Neural crest cell (in vitro differentiated cells): Measurements from ENCODE around the gene EIF1B. TPM values are rescaled to one million over a fixed set of nuclear protein-coding genes. Genes with fewer than 3 reads are reported as not detected.
A peak's percentile ranks its signal among the peaks of the same experiment; 100 is the strongest.

Experiments
- DNase-seq: peaks from one replicate; pipeline ENCODE4 v3.0.0; 2021; ENCODE audit warnings: low read depth, mixed read lengths, low spot score
- H3K27ac Mint-ChIP-seq: one replicate; pipeline ENCODE4 v1.8.0; 2021; ENCODE audit warnings: mild to moderate bottlenecking, mixed read lengths; ENCODE audit not compliant: unreplicated experiment
- H3K27me3 Mint-ChIP-seq: 2 replicates; pipeline ENCODE4 v1.8.0; 2021; ENCODE audit warnings: low read depth, mild to moderate bottlenecking, mixed read lengths
- H3K36me3 Mint-ChIP-seq: 2 replicates; pipeline ENCODE4 v1.8.0; 2021; ENCODE audit warnings: low read depth, mild to moderate bottlenecking, mixed read lengths
- H3K4me1 Mint-ChIP-seq: 2 replicates; pipeline ENCODE4 v1.8.0; 2021; ENCODE audit warnings: mixed read lengths
- H3K4me3 Mint-ChIP-seq: one replicate; pipeline ENCODE4 v1.8.0; 2021; ENCODE audit warnings: mild to moderate bottlenecking, mixed read lengths
- H3K9me3 Mint-ChIP-seq: 2 replicates; pipeline ENCODE4 v1.8.0; 2021; ENCODE audit warnings: mixed read lengths
- total RNA-seq: library from RNA; stranded (reverse); gene quantifications from 2 replicates; pipeline ENCODE4 v1.2.1, GENCODE V29; 2021
- TF ChIP-seq, protein P1 (sequence below): fragments of 200-600 bp; sonication (generic); conservative IDR thresholded peaks from 2 replicates; pipeline ENCODE4 v1.5.0; 2021; ENCODE audit warnings: antibody characterized with exemption, mild to moderate bottlenecking

Gene EIF1B
- total RNA-seq, 1 donor from 2014 or later: 91.3 TPM

GRCh38 chr3:40291471-40291870, 18.0 kb upstream of the EIF1B start:
- Mint-ChIP-seq H3K36me3 (peaks cover 3% of the 10 kb centered on the region), H3K9me3 (no peaks in the 10 kb centered on the region), H3K27ac (no peak overlapping the region), H3K4me1 (peaks cover 37% of the 10 kb centered on the region), H3K4me3 (no peak overlapping the region), H3K27me3 (no peaks in the 10 kb centered on the region)
- DNase-seq: no peak
- TF ChIP-seq, protein P1, sequence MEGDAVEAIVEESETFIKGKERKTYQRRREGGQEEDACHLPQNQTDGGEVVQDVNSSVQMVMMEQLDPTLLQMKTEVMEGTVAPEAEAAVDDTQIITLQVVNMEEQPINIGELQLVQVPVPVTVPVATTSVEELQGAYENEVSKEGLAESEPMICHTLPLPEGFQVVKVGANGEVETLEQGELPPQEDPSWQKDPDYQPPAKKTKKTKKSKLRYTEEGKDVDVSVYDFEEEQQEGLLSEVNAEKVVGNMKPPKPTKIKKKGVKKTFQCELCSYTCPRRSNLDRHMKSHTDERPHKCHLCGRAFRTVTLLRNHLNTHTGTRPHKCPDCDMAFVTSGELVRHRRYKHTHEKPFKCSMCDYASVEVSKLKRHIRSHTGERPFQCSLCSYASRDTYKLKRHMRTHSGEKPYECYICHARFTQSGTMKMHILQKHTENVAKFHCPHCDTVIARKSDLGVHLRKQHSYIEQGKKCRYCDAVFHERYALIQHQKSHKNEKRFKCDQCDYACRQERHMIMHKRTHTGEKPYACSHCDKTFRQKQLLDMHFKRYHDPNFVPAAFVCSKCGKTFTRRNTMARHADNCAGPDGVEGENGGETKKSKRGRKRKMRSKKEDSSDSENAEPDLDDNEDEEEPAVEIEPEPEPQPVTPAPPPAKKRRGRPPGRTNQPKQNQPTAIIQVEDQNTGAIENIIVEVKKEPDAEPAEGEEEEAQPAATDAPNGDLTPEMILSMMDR: no peak

DNA sequence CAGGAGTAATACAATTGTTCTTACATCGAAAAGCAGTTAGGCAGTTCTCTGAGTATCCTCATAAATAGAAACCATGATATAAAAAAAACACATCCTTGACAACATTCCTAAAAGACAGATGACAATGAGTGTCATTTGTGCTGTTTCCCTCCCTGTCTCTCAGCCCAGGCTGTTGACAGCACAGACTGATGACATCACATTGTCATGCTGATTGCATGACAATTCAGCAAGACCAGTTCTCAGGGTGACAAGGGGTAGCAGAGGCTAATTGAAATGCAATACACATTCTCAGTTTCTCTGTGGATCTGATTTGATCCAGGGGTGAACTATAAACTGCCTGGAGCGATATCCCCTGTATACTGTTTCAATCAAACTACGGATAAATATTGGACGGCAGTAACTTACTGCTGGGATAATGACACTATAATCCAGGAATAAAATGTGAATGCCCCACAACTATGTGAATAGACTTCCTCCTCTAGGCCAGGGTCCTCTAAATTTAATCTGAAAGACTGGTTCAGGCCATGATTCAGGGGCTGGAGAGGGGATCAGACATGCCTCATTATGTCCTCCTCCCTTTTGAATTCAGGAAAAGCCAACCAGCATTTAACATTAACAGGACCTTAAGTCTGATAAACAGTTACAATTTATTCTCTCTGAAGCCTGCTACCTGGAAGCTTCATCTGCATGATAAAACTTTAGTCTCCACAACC, 16.7 kb upstream of the EIF1B start:
- Mint-ChIP-seq H3K4me3 (peak overlapping the region; percentile 1), H3K27me3 (no peaks in the 10 kb centered on the region), H3K36me3 (peaks cover 3% of the 10 kb centered on the region), H3K9me3 (no peaks in the 10 kb centered on the region), H3K4me1 (peaks cover 37% of the 10 kb centered on the region), H3K27ac (peak overlapping the region; percentile 89)
- DNase-seq: peak; percentile 23
- TF ChIP-seq, protein P1: no peak

DNA sequence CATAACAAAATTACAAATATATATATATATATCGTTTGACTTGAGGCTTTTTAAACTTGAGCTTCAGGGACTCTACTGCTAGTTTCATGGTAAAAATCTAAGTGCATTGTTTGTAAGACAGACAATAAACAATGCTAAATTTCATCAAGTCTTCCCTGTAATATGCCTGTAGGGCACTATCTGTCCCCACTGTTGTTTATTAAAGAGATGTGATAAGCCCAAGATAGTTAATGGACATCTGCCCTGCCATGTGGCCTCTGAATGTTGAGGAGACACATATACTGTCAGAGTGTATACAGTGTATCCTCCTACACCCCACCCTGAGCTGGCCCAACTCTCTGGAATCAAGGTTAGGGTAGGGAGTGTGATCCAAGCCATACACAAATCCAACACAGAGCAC, 15.1 kb upstream of the EIF1B start:
- no peaks in the 10 kb centered on the region for H3K9me3 Mint-ChIP-seq
- no peaks in the 10 kb centered on the region for H3K27me3 Mint-ChIP-seq
- H3K27ac Mint-ChIP-seq: no peak overlapping the region
- no peak for DNase-seq
- H3K4me3 Mint-ChIP-seq: no peak overlapping the region
- H3K4me1 Mint-ChIP-seq: peaks cover 34% of the 10 kb centered on the region
- TF ChIP-seq, protein P1: no peak
- peaks cover 3% of the 10 kb centered on the region for H3K36me3 Mint-ChIP-seq

DNA sequence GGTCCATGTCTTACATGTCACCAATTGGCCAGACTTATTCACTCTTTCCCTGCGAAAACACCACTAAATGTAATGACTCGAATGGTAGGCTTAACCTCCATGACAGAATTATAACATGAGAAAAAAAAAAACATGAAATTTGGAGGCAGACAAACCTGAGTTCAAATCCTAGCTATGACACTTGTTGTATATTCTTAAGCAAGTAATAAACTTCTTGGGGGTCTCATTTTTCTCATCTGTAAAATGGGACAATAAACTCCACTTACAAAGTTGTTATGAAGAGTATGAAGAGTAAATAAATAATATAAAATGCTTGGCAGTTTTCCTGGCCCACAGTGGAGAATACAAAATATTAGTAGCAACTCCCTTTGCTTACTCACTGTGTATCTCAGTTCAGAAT, 11.4 kb upstream of the EIF1B start:
- TF ChIP-seq, protein P1: no peak
- no peak for DNase-seq
- H3K27me3 Mint-ChIP-seq: no peaks in the 10 kb centered on the region
- H3K27ac Mint-ChIP-seq: no peak overlapping the region
- H3K4me3 Mint-ChIP-seq: no peak overlapping the region
- peaks cover 15% of the 10 kb centered on the region for H3K4me1 Mint-ChIP-seq
- no peaks in the 10 kb centered on the region for H3K9me3 Mint-ChIP-seq
- H3K36me3 Mint-ChIP-seq: peaks cover 3% of the 10 kb centered on the region

- no peaks in the 10 kb centered on the region for H3K9me3 Mint-ChIP-seq
- peaks cover 3% of the 10 kb centered on the region for H3K36me3 Mint-ChIP-seq
- H3K27me3 Mint-ChIP-seq: no peaks in the 10 kb centered on the region
- no peak for DNase-seq
- H3K4me1 Mint-ChIP-seq: peaks cover 9% of the 10 kb centered on the region
- TF ChIP-seq, protein P1: no peak
- H3K27ac Mint-ChIP-seq: peak overlapping the region; percentile 79
- H3K4me3 Mint-ChIP-seq: no peak overlapping the region
Measured at GRCh38 chr3:40299130-40299720, 10.3 kb upstream of the EIF1B start.
